AG20443 (cell line): ENCODE results near the gene RBM3.

Experiments used
- DNase-seq: peaks from one replicate; pipeline ENCODE4 v3.0.0; 2012; ENCODE audit warnings: low spot score, mixed read lengths

Gene RBM3

GRCh38 chrX:48578661-48579128, 4.4 kb downstream of the RBM3 start:
- DNase-seq, result no peak

DNA sequence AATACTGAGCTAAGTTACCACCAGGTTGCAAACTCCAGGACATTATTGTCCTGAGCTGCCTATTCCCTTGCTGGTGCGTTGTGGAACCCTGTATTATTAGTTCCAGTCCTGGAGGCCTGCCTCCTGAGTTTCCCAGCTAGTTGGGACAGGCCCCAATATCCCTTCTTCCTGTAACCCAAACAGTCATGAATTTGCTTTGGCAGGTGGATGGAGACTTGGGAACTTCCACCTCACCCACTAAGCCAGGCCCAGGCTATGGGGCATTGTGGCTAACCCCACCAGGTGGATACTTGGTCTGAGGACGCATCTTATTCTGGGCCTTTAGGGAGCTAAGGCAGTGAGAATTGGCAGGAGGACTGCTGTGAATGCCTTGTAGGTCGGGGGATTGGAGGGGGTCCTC, 5.0 kb downstream of the RBM3 start:
- no peak for DNase-seq

DNA sequence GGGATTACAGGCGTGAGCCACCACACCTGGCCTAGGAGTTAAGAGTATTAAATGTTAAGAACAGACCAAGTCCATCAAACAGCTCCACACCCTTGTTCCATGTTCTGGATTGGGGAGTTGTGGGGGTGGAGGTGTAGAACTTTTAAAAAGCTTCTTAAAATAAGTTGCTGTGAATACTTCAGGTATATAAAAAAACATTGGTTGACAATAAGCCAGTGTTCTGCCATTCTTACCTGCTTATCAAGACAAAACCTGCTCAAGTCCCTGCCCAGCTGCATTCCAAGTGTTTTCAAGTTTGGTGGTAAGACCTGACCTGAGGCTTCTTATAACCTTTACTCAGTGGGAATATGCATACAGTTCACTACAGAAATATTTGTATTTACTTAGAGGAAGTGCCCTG, 6.4 kb downstream of the RBM3 start:
- no peak for DNase-seq

DNA sequence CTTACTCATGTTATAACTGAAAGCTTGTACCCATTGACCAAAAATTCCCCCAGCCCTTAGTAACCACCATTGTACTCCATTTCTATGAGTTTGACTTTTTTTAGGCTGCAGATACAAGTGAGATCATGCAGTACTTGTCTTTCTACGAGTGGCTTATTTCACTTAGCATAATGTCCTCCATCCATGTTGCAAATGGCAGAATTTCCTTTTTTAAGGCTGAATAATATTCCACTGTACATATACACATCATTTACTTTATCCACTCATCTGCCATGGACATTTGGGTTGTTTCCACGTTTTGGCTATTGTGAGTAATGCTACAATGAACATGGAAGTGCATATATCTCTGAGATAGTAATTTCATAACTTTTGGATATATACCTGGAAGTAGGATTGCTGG, 10.4 kb downstream of the RBM3 start:
- DNase-seq, result no peak

GRCh38 chrX:48589482-48590162, 15.3 kb downstream of the RBM3 start:
- DNase-seq, result peak; percentile 0

GRCh38 chrX:48590203-48591103, 16.2 kb downstream of the RBM3 start:
- DNase-seq, result peak; percentile 0

DNA sequence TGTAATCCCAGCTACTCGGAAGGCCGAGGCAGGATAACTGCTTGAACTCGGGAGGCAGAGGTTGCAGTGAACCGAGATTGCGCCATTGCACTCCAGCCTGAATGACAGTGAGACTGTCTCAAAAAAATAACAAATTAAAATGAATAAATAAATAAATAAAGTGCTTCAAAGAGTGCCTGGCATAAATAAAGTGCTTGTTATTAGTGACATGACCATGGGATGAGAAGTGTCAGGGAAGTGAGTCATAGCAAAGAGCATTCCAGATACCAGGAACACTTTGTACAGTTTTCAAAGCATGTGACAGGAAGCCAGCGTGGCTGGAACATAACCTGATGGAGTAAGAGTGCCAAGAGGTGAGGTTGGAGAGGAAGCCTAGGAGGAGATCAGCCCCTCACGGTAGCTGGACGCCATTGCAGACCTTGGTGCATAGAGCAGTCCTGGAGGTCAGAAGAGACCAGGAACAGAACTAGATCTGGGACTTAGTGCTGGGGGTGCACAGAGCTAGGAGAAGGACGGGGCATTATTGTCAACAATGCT, 17.0 kb downstream of the RBM3 start:
- peak; percentile 21 for DNase-seq

GRCh38 chrX:48592971-48593370, 18.7 kb downstream of the RBM3 start:
- no peak for DNase-seq

GRCh38 chrX:48595929-48596328, 21.6 kb downstream of the RBM3 start:
- no peak for DNase-seq

GRCh38 chrX:48597353-48598264, 23.3 kb downstream of the RBM3 start, which contains the start of gene WDR13:
Gene WDR13 (plus strand): TSS chrX:48597492. CDS start chrX:48597997, 505 bp downstream.
- peak; percentile 95 for DNase-seq

GRCh38 chrX:48598614-48599013, 24.3 kb downstream of the RBM3 start:
- DNase-seq, result no peak

- DNase-seq, result no peak
Observed at GRCh38 chrX:48599341-48599740, 25.1 kb downstream of the RBM3 start.

GRCh38 chrX:48600226-48600625, 25.9 kb downstream of the RBM3 start:
- no peak for DNase-seq

GRCh38 chrX:48601741-48602394, 27.6 kb downstream of the RBM3 start:
- DNase-seq, result no peak

DNA sequence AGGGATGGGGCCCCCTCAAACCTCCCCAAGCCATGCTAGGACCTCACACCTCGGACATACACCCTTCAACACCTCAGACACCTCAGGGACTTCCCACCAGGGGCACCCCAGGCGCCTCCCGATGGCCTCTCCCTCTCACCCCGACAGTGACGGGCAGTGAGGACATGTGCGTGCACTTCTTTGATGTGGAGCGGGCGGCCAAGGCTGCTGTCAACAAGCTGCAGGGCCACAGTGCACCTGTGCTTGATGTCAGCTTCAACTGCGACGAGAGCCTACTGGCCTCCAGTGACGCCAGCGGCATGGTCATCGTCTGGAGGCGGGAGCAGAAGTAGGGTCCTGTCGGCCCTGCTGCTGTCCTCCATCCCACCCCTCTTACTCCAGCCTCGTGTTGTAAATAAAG, 30.4 kb downstream of the RBM3 start:
- DNase-seq, result no peak

GRCh38 chrX:48606091-48606490, 31.8 kb downstream of the RBM3 start:
- no peak for DNase-seq

DNA sequence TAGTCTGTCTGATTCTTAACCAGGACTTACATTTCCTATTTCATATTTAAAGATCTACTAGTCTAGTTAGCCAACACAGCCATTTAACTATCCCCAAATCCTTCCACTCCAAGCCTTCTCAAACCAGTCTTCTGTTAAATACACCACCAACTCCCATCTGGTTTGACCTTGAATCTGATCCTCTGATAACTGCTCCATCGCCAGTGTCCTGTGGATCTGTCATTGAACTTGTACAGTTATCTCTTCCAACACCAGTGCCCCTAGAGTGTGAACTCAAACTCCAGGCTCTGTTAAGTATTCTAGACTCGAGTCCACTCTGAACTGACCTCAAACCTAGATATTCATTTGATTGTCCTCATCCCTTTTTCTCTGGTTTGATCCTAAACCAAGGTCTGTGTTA, 37.4 kb downstream of the RBM3 start:
- no peak for DNase-seq

DNA sequence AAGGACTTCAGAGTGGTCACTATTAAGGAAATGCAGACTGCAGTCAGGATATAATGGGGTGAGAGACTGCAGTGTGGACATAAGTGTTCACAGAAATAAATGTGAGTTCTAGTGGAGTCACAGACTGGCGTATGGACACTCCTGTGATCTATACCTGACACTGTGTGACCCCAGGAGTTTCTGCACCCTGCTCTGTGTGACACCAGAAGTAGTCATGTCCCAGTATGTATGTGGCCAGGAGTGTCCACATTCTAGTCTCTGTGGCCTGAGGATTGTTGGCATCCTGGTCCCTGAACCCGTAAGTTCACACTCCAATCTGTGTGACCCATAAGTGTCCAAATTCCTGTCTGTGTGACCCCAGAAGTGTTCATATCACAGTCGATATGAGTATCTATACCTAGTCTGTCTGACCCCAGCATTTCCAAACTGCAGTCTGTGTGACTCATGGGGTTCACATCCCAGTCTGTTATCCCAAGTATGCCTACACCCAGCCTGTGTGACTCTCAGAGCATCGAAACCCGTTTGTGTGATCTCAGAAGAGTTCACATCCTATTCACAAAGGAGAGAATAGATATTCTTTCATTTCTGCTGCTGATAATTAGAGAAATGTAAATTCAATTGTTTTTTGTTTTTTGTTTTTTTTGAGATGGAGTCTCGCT, 39.3 kb downstream of the RBM3 start:
- peak; percentile 24 for DNase-seq

DNA sequence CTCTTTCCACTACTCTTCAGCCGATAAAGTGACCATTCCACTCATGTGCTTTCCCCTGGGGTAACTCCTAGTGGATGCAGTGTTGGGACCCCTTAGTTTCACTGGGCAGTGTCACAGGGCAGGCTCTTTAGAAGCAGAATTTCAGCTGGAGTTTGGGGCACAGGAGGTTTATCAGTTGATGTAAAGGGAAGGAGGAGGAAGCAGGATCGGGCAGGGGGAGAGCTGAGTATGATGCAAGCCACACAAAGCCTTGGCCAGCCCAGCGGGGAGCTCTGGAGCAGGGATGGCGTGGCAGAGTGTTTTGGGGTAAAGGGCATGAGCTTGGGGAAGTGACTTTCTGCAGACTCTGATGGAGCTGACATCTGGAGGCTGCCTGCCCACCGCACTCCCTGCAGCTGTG, 42.3 kb downstream of the RBM3 start:
- no peak for DNase-seq

DNA sequence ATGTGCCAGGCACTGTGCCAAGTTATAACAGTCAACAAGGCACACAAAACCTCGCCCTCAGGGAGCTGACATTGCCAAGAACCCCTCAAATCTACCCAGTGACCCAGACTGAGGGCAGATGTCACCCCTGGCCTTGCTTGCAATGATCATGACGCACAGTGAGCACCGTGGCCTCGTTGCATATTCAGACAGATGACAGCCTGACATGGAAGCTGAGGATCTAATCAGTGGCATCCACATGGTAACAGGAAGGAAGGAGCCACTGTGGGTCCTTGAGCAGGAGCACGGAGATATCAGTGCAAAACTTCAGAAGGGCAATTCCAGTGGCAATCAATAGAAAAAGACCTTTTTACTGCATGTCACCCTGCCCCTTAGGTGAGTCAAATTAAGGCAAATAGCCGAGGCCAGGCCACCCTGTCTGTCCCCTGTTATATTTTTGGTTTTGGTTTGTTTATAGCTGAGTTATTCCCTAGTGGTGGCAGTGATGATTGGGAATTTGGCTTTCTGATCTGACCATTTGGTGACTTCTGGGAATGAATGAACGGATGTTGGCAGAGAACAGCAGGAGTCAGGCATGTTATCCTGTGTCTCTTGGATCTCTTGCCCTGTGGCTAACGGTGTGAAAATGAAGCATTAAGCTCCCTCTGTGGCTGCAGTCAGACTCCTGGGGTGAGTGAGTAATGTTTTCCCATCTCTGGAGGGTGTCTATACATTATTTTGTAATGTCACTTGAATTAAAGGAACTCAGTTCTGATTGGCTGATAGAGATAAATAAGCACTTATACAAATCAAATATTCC, 43.5 kb downstream of the RBM3 start:
- no peak for DNase-seq
